ENCODE results near the gene MS4A2.
"Not testable (repeated sequence)": the region's sequence is repeated elsewhere in the genome, so short reads cannot be mapped to it uniquely, and the experiment has no call there.

The MS4A2 gene

GRCh38 chr11:60104471-60105115 lies 16.1 kb downstream of the MS4A2 start:
- DNase-seq: not testable (repeated sequence)

- not testable (repeated sequence) for DNase-seq
Measured at GRCh38 chr11:60108631-60109030, 20.2 kb downstream of the MS4A2 start.

- no peak for DNase-seq
Measured at GRCh38 chr11:60111793-60112192, 23.3 kb downstream of the MS4A2 start.

- DNase-seq: no peak
Measured at GRCh38 chr11:60116996-60117790, 28.7 kb downstream of the MS4A2 start.

- DNase-seq: no peak
Measured at GRCh38 chr11:60118338-60118737, 29.9 kb downstream of the MS4A2 start.

GRCh38 chr11:60119710-60120109 lies 31.2 kb downstream of the MS4A2 start:
- DNase-seq: no peak

- DNase-seq: no peak
Measured at GRCh38 chr11:60121264-60121663, 32.8 kb downstream of the MS4A2 start.

GRCh38 chr11:60122414-60123036 lies 34.1 kb downstream of the MS4A2 start:
- no peak for DNase-seq

- no peak for DNase-seq
Measured at GRCh38 chr11:60124802-60125432, 36.5 kb downstream of the MS4A2 start.

- DNase-seq: no peak
Measured at GRCh38 chr11:60125956-60126585, 37.6 kb downstream of the MS4A2 start.

GRCh38 chr11:60127311-60127811 lies 38.9 kb downstream of the MS4A2 start:
- no peak for DNase-seq

GRCh38 chr11:60128376-60128775 lies 39.9 kb downstream of the MS4A2 start:
- no peak for DNase-seq

GRCh38 chr11:60128866-60129265 lies 40.4 kb downstream of the MS4A2 start:
- not testable (repeated sequence) for DNase-seq

- DNase-seq: no peak
Measured at GRCh38 chr11:60129853-60130252, 41.4 kb downstream of the MS4A2 start.

GRCh38 chr11:60130496-60130895 lies 42.0 kb downstream of the MS4A2 start:
- no peak for DNase-seq

- no peak for DNase-seq
Measured at GRCh38 chr11:60131912-60132311, 43.4 kb downstream of the MS4A2 start.

GRCh38 chr11:60133917-60134316 lies 45.5 kb downstream of the MS4A2 start:
- DNase-seq: no peak

GRCh38 chr11:60143768-60144167 lies 55.3 kb downstream of the MS4A2 start:
- DNase-seq: no peak

GRCh38 chr11:60145677-60146076 lies 57.2 kb downstream of the MS4A2 start:
- no peak for DNase-seq
